Retina (tissue), 1 donor: ENCODE measurements around the gene MSMO1.
"Not testable (repeated sequence)": the region's sequence is repeated elsewhere in the genome, so short reads cannot be mapped to it uniquely, and the experiment has no call there.

Experiments
- DNase-seq: peaks from one replicate; pipeline ENCODE4 v3.0.0-alpha.2; 2016

Gene MSMO1

DNA sequence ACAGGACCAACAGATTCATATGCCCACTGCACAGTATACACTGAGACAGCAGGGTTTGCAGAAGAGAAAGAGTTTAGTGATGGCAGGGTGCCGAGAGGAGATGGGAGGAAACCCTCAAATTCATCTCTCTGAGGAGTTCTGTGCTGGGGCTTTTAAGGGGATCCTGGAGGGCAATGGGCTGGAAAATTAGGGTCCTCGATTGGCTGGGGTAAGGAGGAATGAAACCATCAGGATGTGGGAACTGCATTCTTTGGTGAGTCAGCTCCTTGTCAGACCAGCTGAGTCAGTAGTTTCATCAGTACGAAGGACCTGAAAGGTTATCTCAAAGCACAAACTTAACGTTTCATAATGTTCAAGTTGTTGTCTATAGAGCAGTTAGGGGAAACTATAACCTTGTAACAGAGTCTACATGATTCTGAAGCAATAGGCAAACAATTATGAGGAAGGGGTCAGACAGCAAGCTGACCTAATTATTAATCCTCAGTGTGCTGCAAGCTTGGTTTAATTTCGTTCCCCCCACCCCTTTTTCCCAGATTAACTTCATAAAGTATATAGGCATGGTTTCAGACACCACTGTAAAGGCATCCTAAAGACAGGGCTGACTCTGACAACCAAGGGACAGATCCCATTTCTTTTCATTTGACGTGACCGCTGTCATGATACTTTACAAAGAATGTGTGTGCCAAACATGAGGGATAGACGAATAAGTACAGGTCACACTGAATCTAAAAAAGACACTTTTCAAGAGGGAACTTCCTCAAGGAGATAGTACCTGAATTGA is 1.5 kb upstream of the MSMO1 start:
- peak; percentile 29 for DNase-seq

DNA sequence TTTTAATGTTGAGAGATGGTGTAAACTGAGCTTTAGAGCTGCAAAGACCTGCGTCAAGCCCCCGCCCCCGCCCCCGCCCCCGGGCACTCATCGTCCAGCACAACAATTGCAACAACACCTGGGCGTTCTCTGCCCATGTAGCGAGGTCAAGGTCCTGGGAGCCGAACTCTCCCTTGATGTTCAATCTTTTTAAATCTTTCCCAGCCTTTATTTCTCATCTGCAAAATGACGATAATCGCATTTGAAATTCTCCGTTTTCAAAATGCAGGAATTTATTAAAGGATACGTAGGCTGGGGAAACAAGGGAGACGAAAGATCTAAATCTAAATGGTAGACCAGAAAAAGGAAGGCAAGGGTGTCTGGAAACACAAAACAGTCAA is 648 bp upstream of the MSMO1 start:
- no peak for DNase-seq

DNA sequence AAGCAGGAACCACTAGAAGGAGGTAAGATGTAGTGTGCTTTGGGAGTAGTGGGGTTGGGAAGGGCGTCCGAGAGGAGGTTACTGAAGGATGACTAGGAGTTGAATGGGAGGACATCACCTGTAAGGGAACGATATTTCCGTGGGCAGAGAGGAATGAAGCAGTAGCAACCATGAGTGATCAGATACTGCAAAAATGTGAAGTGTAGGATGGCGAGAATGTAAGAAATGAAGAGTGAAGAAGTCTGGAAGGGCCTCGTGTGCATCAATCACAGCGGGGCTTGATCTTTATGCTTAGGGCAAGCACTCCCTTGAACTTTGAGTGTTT is 594 bp downstream of the MSMO1 start:
- no peak for DNase-seq

DNA sequence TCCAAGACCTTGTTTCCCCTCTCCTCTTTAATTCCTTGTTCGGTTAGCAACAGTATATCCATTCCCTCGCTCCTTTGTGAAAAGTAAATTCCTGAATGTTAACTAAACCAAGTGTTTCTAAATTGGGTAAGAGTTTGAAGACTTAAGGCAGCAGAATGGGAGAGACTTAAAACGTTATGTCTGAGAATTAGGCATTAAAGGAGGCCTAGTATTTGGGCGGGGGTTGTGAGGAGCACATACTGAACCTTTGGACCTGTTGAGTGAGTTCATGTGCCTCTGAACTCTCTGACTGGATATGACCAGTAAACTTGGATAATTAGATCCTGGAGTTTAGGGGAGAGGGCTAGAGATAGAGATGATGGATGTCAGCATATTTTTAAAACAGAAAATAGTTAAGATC is 1.2 kb downstream of the MSMO1 start:
- no peak for DNase-seq

DNA sequence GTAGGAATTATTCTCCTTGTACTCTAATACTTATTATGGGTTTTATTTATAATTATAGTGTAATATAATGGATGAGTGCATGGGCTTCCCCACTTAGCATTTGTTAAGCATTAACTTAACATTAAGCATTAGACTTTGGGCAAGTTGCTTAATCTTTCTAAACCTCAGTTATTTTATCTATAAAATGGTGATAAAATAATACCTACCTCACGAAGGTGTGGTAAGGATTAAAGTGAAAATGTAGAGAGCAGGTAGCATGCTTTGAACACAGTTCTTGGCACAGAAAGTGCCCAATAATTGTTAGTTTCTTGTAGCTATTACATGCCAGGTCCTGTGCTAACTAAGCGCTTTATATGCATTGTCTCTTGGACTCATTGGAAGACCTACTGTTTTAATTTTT is 2.6 kb downstream of the MSMO1 start:
- DNase-seq, result no peak

DNA sequence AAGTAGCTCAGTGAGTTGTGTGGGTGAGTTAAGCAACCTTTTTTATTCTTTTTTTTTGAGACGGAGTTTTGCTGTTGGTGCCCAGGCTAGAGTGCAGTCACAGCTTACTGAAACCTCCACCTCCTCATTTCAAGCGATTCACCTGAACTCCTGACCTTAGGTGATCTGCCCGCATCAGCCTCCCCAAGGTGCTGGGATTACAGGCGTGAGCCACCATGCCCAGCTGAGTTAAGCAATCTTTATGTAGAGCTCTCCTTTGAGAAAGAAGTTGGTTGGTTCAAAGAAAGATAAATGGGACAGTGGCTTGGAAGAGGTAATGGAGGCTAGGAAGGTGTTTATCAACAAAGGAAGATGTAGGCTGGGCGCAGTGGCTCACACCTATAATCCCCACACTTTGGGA is 3.2 kb downstream of the MSMO1 start:
- no peak for DNase-seq

DNA sequence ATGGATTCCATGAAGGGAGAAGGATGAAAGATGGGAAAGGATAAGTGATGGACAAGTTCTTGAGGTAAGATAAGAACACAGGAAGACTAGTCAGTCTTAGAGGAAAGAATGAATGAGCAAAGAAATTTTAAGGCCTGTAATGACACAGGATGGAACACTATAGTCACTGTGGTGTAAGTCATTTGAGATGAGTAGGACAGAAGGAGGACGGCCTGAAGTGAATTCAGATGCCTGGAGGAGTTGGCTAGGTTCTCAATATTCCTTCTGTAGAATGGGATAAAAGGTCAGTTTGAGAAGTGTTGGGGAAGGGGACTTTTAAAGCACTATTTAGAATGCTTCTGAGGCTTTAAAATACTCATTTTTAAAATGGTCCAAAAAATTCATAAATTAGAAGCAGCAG is 3.9 kb downstream of the MSMO1 start:
- no peak for DNase-seq

DNA sequence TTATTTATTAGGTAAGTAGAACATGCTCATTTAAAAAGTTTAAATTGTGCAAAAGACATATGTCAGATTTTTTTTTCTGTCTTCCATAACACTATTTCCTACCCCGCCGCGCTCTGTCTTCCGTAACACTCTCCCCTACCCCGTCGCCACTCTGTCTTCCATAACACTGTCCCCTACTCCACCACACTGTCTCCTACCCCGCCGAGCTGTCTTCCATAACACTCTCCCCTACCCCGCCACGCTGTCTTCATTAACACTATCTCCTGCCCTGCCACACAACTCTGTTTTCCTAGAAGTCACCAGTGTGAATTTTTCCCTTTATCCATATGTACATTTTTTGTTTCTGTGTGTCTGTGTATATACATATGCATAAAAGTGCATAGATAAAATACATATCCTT is 4.4 kb downstream of the MSMO1 start:
- no peak for DNase-seq

DNA sequence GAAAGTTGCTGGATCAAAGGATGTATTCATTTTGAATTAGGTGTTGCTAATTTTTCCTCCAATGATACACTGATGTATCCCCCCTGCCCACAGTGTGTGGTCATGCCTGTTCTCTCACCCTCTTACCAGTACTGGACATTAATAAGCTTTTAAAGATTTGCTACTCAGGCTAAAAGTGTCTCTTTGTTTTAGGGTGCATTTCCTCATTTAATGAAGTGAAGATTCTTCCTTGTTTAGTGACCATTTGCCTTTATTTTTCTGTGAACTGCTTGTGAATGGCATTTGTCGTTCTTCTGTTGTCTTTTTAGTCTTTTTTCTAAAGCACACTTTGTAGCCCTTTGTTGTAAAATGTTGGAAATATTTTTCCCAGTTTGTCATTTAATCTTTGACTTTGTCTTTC is 5.0 kb downstream of the MSMO1 start:
- DNase-seq, result no peak

DNA sequence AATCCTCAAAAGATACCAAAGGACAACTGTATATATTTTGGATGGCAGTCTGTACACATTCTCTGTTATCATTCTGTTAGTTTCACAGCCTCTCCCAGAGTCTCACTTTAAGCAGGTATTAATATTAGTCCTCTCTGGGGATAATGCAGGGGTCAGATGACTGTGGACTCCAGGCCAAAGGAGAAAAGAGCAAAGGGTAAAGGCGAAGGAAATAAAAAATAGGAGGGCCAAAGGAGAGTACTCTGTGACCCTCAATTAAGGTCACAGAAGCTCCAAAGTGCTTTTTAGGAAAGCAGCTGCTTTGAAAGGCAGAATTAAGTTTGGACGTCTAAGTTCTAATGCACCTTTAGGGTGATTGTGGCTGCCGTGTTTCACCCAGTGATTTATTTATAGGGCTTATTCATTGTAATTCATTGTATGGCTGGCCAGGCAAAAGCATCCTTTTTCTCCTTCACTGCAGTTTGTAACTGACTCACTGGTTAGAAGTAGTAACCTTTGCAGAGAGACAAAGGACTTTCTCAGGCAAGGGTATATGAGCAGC is 7.8 kb downstream of the MSMO1 start:
- no peak for DNase-seq

DNA sequence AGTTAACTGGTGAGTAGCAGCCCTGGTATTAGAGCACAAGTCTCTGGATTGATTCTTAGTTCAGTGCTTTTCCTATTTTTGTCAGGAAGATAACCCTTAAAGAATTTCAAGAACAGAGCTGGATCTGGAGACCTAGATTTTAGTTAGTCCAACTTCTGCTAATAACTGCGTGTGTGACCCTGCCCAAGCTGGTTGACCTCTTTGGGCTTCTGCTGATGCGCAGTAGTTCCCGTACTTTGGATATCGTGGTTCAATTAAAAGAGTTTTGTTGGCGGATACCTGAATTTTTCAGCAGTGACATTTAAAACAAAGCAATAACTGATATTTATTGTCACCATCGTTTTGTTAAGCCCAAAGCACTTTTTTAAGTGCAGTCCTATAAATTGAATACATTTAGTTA is 9.3 kb downstream of the MSMO1 start:
- DNase-seq, result no peak

DNA sequence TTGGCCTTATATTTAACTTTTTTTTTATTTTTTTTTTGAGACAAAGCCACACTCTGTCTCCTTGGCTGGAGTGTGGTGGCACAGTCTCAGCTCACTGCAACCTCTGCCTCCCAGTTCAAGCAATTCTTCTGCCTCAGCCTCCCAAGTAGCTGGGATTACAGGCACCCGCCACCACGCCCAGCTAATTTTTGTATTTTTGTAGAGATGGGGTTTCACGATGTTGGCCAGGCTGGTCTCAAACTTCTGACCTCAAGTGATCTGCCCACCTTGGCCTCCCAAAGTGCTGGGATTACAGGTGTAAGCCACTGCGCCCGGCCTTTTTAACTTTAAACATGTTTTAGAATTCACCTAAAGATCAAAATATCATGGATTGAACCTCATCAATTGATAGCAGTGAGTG is 14.9 kb downstream of the MSMO1 start:
- DNase-seq, result not testable (repeated sequence)

DNA sequence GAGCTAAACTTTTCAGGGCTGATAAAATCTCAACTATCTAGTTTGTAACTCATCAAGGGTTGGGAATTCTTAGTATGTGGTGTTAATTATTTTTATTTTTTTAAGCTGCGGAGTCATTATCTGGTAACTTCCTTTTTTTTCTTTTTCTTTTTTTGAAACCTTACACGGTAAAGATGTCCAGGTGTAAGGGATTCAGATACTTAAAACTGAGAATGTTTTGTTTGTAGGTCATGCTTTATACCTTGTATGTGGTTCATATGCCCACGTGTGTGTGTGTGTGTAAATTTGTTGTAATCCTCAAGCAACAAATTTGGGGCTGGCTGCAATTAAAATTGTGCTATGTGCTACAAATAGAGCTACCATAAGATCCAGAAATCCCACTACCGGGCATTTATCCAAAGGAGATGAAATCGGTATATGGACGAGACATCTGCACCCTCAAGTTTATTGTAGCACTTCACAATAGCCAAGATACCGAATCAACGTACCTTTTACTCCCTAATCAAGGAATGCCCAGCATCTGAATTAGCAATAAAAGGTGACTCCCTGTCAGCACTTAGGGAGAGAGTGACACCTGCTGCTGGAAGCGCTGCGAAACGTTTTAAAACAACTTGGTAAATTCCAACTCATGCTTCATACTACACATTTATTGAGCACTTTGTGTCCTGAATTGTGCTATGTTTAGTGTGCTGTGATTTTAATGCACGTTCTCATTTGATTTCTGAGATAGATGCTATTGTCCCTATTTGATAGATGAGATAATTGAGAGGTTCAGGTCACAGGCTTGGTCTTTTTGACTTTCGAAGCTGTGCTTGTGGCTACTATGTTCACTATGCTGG is 16.1 kb downstream of the MSMO1 start:
- no peak for DNase-seq

DNA sequence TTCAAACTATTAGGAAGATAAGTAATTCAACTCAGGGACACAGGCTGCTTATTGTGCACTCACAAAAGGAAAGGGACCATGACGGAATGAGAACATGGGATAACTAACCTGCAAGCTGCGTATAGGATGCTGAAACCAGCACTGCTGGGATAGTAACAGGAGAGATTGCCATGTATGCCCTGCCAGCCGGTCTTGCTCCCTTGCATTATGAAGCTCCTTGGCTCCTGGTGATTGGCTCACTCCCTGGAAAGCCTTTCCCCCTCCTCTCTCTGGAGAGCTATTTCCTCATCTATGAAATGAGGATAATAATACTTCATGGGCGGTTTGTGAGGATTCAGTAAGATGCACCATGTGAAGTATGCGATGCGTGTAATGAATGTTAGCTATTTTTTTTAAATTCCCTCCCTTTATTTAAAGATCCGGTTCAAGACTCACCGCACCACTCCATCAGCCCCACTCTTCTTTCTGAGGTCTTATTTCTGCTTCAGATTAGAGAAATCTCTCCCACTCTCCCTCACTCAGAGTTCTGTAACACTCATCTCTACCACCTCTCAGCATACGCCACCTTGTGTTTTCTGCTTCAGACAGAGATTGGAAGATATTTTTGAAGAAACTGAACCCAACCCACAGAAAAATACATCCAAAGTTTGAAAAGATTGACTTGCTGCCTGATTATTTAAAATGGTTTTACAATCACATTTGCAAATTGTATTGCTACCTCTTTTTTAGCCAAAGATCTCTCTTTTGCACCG is 18.4 kb downstream of the MSMO1 start:
- no peak for DNase-seq

DNA sequence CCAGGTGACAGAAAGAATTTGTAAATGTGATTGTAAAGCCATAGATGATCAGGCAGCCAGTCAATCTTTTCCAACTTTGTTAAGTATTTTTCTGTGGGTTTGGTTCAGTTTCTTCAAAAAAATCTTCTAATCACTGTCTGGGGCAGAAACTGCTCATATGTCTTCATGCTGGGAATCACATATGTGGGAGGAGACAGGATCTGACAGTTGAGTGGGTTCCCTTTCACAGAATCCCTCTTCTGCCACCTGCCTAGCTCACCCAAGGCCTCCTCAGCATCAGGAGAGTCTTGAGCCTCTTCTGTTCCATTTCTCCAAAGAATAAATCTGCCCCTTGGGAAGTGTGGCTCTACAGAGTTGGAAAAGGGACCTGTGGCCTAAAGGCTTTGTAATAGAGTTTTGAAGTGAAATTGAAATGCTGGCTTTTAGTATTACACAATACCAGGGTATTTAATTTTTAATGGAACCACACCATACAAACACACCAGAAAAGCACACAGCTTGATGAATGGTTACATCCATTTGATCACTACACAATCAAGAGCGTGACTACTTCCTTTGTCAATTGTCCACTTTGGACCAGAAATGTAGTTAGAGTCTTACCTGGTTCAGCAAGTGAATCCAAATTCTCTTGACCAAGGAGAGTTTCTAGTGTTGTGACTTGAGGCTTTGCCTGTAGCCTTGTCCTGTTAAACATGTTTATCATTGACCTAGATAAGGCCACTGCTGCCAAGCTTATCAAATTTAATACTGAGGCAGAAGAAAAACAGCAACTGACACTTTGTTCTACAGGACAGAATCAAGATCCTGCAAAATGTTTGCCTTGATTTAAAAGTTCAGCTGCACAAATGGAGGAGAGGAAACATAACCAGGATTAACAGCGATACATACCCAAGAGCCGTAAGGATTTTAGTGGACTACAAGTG is 20.4 kb downstream of the MSMO1 start:
- DNase-seq, result no peak

DNA sequence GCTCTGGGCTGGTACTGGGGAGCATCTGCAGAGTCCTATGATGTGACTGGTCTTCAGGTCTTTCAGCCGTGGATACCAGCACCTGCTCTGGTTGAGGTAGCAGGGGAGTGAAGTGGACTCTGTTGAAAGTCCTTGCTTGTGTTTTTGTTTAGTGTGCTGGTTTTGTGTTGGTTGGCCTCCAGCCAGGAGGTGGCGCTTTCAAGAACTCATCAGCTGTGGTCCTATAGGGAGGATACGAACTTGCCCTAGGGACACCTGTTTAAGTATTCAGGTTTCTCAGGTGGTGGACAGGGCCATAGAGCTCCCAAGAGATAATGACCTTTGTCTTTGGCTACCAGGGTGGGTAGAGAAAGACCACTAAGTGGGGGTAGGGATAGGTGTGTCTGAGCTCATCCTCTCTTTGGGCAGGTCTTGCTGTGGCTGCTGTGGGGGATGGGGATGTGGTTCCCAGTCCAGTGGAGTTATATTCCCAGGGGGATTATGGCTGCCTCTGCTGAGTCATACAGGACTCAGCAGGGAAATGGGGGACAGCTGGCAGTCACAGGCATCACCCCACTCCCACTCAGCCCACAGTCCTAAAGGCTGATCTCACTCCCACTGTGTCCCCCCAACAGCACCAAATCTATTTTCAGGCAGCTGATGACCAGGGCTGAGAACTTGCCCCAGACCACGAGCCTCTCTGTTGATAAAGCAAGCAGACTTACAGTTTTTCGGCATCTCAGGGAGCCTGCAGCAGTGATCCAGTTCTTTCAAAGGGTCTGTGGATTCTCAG is 24.1 kb downstream of the MSMO1 start:
- DNase-seq, result no peak

DNA sequence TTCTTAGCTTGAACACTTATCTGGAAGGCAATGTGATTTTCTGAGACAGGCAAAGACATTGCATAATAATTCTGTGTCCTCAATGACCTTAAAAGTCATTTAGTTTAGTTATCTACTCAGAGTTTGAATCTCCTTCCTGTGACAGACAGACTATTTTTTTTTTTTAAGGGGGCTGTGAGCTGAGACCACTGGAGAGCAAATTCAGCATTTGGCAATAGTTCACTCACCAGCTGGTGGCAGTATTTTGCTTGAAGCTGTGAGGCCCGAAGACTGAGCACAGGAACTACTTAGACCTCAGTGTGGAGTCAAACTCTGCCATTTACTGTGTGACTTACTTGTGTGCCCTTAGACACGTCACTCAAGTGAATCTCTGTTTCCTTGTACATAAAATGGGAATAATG is 28.4 kb downstream of the MSMO1 start:
- peak; percentile 46 for DNase-seq

DNA sequence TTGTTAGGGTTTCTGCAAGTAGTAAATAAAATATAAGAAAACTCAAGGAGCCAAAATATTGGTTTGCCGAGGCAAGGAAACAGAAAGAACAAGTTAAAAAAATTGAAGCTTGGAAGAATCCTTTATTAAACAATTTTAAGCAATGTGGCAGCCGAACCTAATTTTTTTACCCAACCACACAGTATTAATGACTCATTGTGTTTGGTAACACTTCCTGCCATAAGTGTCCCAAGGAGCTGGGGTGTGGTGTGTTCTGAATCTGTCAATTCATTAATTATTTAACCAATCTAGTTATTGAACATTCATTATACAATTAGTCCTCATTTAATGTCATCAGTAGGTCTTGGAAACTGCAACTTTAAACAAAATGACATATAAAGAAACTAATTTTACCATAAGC is 32.0 kb downstream of the MSMO1 start:
- no peak for DNase-seq

DNA sequence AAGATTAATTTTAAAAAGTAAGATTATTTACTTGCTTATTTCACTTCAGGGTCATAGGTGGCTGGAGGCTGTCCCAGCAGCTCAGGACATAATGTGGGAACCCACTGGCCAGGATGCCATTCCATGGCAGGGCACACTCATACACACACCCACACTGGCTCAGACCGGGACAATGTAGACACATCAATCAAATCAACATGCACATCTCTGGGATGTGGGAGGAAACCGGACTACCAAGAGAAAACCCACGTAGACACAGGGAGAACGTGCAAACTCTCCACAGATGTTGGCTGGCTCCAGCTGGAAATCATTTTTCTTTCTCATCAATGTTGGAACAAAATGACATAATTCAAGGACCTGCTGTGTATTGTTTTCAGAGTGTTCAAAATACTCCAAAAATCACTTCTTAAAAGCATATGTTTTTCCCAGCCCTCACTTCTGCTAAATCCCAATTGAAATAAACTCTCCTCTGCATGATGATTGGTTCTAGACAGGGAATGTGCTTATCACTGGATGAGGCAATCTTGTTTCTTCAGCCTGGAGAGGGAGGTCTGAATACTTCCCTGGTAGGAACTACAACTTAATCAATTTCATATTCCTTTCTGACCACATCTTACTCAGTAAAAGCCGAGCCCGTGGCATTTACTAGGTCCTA is 32.7 kb downstream of the MSMO1 start:
- no peak for DNase-seq

DNA sequence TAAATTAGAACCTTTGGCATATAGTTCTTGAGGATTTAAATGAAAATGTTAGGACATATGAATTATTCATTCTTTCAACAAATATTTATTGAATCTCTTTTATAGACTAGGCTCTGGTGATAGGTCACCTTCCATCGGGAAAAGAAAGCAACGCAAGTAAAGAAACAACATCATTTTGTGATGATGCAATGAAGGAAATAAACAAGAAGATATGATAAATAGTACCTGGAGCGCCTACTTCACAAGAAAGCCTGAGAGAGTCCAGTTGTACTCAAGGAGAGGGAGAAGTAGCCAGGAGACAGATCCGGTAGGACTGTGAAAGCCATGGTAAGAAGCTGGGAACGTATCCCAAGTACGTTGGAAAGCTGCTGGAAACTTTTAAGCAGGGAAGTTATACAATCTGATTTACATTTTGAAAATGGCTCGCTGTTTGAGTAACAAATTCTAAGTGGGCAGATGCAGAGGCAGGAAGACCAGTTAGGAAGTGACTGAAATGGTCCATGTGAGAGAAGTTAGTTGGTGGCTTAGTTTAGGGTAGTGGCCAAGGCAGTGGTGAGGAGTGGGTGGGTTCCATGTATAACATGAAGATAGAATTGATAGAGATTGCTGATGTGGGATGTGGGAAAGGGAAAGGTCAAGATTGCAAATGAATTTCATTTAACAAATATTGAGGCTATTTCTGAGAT is 33.7 kb downstream of the MSMO1 start:
- DNase-seq, result no peak

DNA sequence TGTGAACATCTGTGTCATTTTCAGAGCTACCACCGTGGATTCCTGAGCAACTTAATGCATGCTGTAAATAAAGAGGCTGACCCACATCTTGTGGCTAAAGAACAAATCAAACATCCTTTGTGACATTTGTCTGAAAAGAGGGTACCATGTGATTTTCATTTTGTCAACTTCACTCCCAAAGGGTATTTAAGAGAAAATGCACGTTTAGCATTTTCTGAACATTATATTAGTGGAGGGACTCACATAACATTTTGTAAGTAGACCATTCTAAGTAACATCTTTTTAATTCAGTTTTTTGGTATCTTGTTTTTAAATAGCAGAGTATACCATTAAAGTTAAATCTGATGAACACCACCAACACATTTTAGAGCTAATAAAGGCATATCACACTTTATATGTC is 34.3 kb downstream of the MSMO1 start:
- DNase-seq, result no peak
